ENCODE data around the gene AMZ1. TPM values are rescaled to one million over a fixed set of nuclear protein-coding genes. Genes with fewer than 3 reads are reported as not detected.
A peak's percentile ranks its signal among the peaks of the same experiment; 100 is the strongest.

The AMZ1 gene
- total RNA-seq, 1 donor = 2.5 TPM

DNA sequence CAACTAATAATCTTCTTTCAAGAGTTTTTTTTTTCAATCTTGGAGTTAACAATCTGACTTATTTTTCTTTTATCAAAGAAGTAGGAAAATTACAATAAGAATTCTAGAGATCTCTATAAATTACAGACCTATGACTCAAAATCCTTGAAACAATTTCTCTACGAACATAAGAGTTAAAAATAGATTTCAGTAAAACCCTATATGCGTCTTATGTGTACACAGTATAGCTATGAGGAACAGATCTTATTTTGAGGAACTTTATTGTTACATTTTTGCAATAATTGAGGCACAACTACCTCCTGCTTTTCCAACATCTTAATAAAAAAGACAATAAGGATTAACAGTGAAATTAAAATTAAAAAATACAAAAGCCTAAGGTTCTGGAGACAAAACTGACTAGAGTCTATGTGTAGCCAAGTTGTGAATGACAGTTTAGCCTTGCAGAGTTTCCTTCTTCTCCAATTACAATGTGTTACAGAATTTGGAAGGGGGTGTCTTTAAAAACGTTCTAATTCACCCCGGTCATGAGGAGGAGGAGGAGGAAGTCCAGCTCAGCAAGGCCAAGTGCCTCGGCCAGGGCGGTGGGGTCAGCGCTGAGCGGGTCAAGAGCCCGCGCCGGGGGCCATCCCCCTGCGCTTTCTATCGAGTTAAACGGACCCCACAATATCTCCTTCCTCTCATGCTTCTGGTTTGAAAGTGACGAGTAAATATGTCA, 40.5 kb downstream of the AMZ1 start:
- peak overlapping the region; percentile 73 for H3K27ac ChIP-seq (ENCODE audit: low read depth, low read length)
- peaks cover 10% of the 10 kb centered on the region for H3K4me1 ChIP-seq (ENCODE audit: insufficient read depth, low read length)
- no peaks in the 10 kb centered on the region for H3K9me3 ChIP-seq (ENCODE audit: low read depth, low read length)
- H3K4me3 ChIP-seq (ENCODE audit: insufficient read depth, low read length) = no peak overlapping the region
- TF ChIP-seq, protein P1, sequence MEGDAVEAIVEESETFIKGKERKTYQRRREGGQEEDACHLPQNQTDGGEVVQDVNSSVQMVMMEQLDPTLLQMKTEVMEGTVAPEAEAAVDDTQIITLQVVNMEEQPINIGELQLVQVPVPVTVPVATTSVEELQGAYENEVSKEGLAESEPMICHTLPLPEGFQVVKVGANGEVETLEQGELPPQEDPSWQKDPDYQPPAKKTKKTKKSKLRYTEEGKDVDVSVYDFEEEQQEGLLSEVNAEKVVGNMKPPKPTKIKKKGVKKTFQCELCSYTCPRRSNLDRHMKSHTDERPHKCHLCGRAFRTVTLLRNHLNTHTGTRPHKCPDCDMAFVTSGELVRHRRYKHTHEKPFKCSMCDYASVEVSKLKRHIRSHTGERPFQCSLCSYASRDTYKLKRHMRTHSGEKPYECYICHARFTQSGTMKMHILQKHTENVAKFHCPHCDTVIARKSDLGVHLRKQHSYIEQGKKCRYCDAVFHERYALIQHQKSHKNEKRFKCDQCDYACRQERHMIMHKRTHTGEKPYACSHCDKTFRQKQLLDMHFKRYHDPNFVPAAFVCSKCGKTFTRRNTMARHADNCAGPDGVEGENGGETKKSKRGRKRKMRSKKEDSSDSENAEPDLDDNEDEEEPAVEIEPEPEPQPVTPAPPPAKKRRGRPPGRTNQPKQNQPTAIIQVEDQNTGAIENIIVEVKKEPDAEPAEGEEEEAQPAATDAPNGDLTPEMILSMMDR (IDR thresholded peaks at IDR 0.05; ENCODE audit: extremely low read depth, low read depth, low read length) = no peak
- H2AFZ ChIP-seq (ENCODE audit: low read length) = no peak overlapping the region
- peak; percentile 90 for DNase-seq (ENCODE audit: insufficient read length, low spot score, missing footprints)
- H3K36me3 ChIP-seq (ENCODE audit: insufficient read depth, low read length) = peaks cover 21% of the 10 kb centered on the region
- H3K27me3 ChIP-seq (ENCODE audit: insufficient read depth, low read length) = no peaks in the 10 kb centered on the region
- H4K20me1 ChIP-seq (ENCODE audit: insufficient read depth, low read length) = peaks cover 2% of the 10 kb centered on the region
- H3K79me2 ChIP-seq (ENCODE audit: insufficient read depth, low read length) = peaks cover 27% of the 10 kb centered on the region
- no peak overlapping the region for H3K4me2 ChIP-seq (ENCODE audit: insufficient read depth, low read length)

DNA sequence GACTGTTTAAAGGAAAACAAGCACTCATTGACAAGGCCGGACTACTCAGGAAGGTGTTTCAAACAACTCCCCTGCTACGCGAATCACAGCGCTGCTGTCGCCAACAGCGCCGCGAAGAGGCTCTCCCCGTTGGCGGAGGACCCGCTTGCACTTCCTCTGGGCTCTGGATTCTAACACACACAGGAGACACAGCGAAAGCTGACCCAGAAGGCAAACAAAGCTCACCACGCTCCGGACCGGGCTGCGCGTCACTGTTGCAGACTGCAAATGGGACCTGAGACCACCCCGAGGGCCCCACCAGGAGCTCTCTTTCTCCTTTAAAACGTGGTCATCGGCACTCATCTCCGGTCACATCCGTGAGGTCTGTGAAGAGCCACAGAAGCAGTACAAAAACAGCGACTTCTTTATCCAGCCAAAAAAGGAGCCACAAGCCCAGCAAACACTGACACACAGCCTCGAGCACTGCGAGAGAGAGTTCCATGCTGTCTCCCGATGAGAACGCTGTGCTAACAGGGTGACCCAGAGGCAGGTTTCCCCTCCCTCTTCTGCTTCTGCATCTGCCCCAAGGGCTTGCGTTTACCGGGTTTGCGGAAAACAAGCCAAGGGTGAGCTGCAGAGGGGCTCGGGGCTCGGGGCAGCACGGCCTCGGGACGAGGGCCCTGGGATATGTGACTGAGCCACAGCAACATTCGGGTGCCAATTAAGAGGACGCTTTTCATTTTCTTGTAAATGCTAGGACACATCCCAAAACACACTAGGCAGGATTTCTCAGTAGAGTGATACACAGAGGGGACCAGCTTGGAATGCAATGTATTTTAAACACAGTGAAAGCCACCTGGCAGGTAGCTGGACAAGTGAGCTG, 41.3 kb downstream of the AMZ1 start:
- Histone ChIP-seq H3K27ac (ENCODE audit: low read depth, low read length) (peak overlapping the region; percentile 52), H3K79me2 (ENCODE audit: insufficient read depth, low read length) (peaks cover 34% of the 10 kb centered on the region), H3K4me1 (ENCODE audit: insufficient read depth, low read length) (peaks cover 10% of the 10 kb centered on the region), H3K4me2 (ENCODE audit: insufficient read depth, low read length) (no peak overlapping the region), H4K20me1 (ENCODE audit: insufficient read depth, low read length) (peaks cover 2% of the 10 kb centered on the region), H3K4me3 (ENCODE audit: insufficient read depth, low read length) (no peak overlapping the region), H3K27me3 (ENCODE audit: insufficient read depth, low read length) (no peaks in the 10 kb centered on the region), H3K9me3 (ENCODE audit: low read depth, low read length) (no peaks in the 10 kb centered on the region), H3K36me3 (ENCODE audit: insufficient read depth, low read length) (peaks cover 26% of the 10 kb centered on the region), H2AFZ (ENCODE audit: low read length) (no peak overlapping the region)
- peak; percentile 75 for DNase-seq (ENCODE audit: insufficient read length, low spot score, missing footprints)
- TF ChIP-seq, protein P1 (IDR thresholded peaks at IDR 0.05; ENCODE audit: extremely low read depth, low read depth, low read length) = no peak

DNA sequence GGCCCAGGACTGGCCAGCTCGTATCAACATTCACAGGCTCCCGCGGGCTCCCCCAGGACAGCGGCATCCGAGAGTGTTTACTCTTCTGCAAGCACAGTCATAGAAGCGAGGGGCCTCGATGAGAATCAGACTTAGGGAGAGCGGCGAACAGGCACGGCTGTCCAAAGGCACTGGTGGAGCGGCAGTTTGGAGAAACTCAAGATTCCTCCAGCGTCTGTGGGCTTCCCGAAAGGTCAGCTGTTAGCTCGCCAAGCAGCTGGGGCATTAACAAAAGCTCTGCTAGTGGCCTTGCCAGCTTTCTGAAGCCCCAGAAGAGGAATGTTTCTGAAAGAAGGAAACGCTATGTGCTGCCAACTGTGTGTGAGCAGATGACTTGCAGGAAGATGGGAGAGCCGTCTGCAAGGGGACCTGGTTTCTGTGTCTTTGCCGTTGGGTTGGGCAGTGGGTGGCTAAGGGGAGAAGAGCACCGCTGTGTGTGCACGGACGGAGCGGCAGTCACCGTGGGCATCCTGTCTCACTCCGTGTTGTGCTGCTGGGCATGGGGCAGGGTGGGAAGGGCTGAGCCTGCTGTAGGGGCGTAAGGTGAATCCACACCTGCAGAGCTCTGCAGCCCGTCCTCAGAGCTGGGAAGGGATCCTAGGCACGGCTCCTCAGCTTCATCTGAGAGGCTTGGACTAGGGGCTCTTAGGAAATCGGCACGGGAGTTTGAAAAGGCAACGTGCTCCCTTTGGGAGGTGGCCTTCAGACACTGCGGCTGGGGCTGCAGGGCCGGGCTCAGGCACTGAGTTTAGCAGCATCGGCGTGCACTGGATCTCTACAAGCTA, 42.1 kb downstream of the AMZ1 start:
- no peaks in the 10 kb centered on the region for H3K27me3 ChIP-seq (ENCODE audit: insufficient read depth, low read length)
- H3K27ac ChIP-seq (ENCODE audit: low read depth, low read length) = no peak overlapping the region
- TF ChIP-seq, protein P1 (IDR thresholded peaks at IDR 0.05; ENCODE audit: extremely low read depth, low read depth, low read length) = no peak
- no peaks in the 10 kb centered on the region for H3K9me3 ChIP-seq (ENCODE audit: low read depth, low read length)
- H3K4me1 ChIP-seq (ENCODE audit: insufficient read depth, low read length) = peaks cover 10% of the 10 kb centered on the region
- peaks cover 26% of the 10 kb centered on the region for H3K36me3 ChIP-seq (ENCODE audit: insufficient read depth, low read length)
- no peak for DNase-seq (ENCODE audit: insufficient read length, low spot score, missing footprints)
- H3K79me2 ChIP-seq (ENCODE audit: insufficient read depth, low read length) = peaks cover 42% of the 10 kb centered on the region
- H3K4me3 ChIP-seq (ENCODE audit: insufficient read depth, low read length) = no peak overlapping the region
- H3K4me2 ChIP-seq (ENCODE audit: insufficient read depth, low read length) = no peak overlapping the region
- no peak overlapping the region for H2AFZ ChIP-seq (ENCODE audit: low read length)
- H4K20me1 ChIP-seq (ENCODE audit: insufficient read depth, low read length) = peaks cover 2% of the 10 kb centered on the region

Measured in osteoblast (primary cell).